Brain microvascular endothelial cell (primary cell): ENCODE data around the gene RYR2.

ENCODE experiments used
- DNase-seq: peaks from one replicate; pipeline ENCODE4 v3.0.0-alpha.2; 2020
- H3K27ac ChIP-seq: fragments of 250-450 bp; sonication (Bioruptor Pico); 2 replicates; pipeline ENCODE4 v1.5.1; 2020; ENCODE audit warnings: mild to moderate bottlenecking, moderate library complexity
- H3K27me3 ChIP-seq: fragments of 250-450 bp; sonication (Bioruptor Pico); replicated peaks from 2 replicates; pipeline ENCODE4 v1.5.1; 2020; ENCODE audit warnings: mild to moderate bottlenecking
- H3K36me3 ChIP-seq: fragments of 250-450 bp; sonication (Bioruptor Pico); replicated peaks from 2 replicates; pipeline ENCODE4 v1.5.1; 2020; ENCODE audit warnings: mild to moderate bottlenecking
- H3K4me3 ChIP-seq: 2 replicates; pipeline ENCODE4 v1.5.1; 2011; ENCODE audit warnings: low read depth, mild to moderate bottlenecking, control low read depth, low read length, moderate library complexity
- CTCF ChIP-seq: IDR thresholded peaks from 2 replicates; pipeline ENCODE4 v1.5.1; 2011; ENCODE audit warnings: low read depth, mild to moderate bottlenecking, moderate library complexity, low read length, control low read depth, inconsistent platforms; ENCODE audit errors: missing control alignments
- in situ Hi-C: cut with HindIII; loops from 2 replicates; pipeline ENCODE4 v1.10.0; 2017; ENCODE audit warnings: low sequenced_read_pairs, low pct_ligation_motif_present

RYR2 gene

GRCh38 chr1:237444120-237444790, 402.3 kb downstream of the RYR2 start:
- in situ Hi-C loops = no loop called here
- TF ChIP-seq CTCF = no peak

DNA sequence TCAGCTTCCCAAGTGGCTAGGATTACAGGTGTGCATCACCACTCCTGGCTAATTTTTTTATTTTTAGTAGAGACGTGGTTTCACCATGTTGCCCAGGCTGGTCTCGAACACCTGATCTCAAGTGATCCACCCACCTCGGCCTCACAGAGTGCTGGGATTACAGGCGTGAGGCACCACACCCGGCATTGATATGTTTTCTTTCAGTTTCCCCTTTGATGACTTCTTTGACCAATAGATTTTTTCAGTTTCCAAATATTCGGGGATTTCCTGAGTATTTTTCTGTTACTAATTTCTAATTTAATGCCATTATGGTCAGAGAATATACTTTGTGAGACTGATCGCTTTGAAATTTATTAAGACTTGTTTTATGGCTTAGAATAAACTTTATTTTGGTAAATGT, 406.1 kb downstream of the RYR2 start:
- DNase-seq = no peak
- no peak for TF ChIP-seq CTCF
- H3K27ac ChIP-seq = no peak overlapping the region
- H3K4me3 ChIP-seq = no peak overlapping the region
- no peaks in the 10 kb centered on the region for H3K27me3 ChIP-seq
- in situ Hi-C loops = no loop called here
- H3K36me3 ChIP-seq = no peaks in the 10 kb centered on the region

More at GRCh38 chr1:237444120-237444790, 402.3 kb downstream of the RYR2 start:
- no peak for DNase-seq
- Histone ChIP-seq H3K27me3 (no peaks in the 10 kb centered on the region), H3K27ac (no peak overlapping the region), H3K4me3 (no peak overlapping the region), H3K36me3 (no peaks in the 10 kb centered on the region)

GRCh38 chr1:237457573-237457972, 415.6 kb downstream of the RYR2 start:
- in situ Hi-C loops = no loop called here

DNA sequence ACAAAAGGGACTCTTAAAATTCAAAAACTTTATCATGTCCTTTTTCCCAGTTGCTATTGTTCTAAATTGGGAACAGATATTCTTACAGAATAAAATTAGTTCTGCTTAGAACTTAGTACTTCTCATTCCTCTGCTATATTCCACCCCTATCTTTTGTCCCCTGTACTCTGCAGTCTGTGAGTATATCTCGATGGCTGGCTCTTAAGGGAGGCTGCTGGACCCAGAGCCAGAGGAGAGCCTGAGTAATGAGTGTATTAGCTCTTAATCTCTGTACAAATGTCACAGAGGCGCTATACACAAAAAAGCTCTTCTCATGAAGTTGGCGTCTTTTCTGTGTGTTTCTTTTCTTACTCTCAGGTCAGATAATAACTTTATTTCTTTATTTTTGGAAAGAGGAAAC, 425.3 kb downstream of the RYR2 start:
- Histone ChIP-seq H3K27ac (no peak overlapping the region), H3K4me3 (no peak overlapping the region), H3K36me3 (no peaks in the 10 kb centered on the region), H3K27me3 (no peaks in the 10 kb centered on the region)
- no peak for DNase-seq
- TF ChIP-seq CTCF = no peak
- in situ Hi-C loops = no loop called here

More at GRCh38 chr1:237457573-237457972, 415.6 kb downstream of the RYR2 start:
- no peaks in the 10 kb centered on the region for H3K36me3 ChIP-seq
- no peak for DNase-seq
- no peak for TF ChIP-seq CTCF
- H3K27ac ChIP-seq = no peak overlapping the region
- no peak overlapping the region for H3K4me3 ChIP-seq
- no peaks in the 10 kb centered on the region for H3K27me3 ChIP-seq

GRCh38 chr1:237470712-237471338, 428.8 kb downstream of the RYR2 start:
- Histone ChIP-seq H3K36me3 (no peaks in the 10 kb centered on the region), H3K27ac (no peak overlapping the region), H3K27me3 (no peaks in the 10 kb centered on the region), H3K4me3 (no peak overlapping the region)
- no peak for DNase-seq
- no peak for TF ChIP-seq CTCF
- in situ Hi-C loops = no loop called here
